ENCODE measurements around the gene RBBP8NL.

The RBBP8NL gene

GRCh38 chr20:62363920-62364851 lies 63.2 kb downstream of the RBBP8NL start:
- DNase-seq (ENCODE audit: low read depth in 3 of 3), result no peak

- no peak for DNase-seq (ENCODE audit: low read depth in 3 of 3)
Observed at GRCh38 chr20:62362991-62363919, 64.1 kb downstream of the RBBP8NL start.

- DNase-seq (ENCODE audit: low read depth in 3 of 3), result no peak
Observed at GRCh38 chr20:62362590-62362940, 64.8 kb downstream of the RBBP8NL start.

- DNase-seq (ENCODE audit: low read depth in 3 of 3), result no peak
Observed at GRCh38 chr20:62361799-62362589, 65.3 kb downstream of the RBBP8NL start.

- DNase-seq (ENCODE audit: low read depth in 3 of 3), result no peak
Observed at GRCh38 chr20:62360854-62361798, 66.2 kb downstream of the RBBP8NL start.

Data from stimulated activated CD4-positive, alpha-beta T cell treated with anti-CD3 and anti-CD28 coated beads, TNF-alpha, amount 100 ng/mL, for 48 hours (primary cell).